GM21737 (cell line): ENCODE results near the gene UBE2E2.

Experiments used
- ATAC-seq: cut with Tn5 transposase; IDR thresholded peaks from one replicate; pipeline ENCODE4 v1.9.1; 2021; ENCODE audit warnings: mild to moderate bottlenecking, moderate library complexity; ENCODE audit not compliant: unreplicated experiment

UBE2E2 gene

GRCh38 chr3:23272820-23273219 is 69.7 kb downstream of the UBE2E2 start:
- no peak for ATAC-seq

DNA sequence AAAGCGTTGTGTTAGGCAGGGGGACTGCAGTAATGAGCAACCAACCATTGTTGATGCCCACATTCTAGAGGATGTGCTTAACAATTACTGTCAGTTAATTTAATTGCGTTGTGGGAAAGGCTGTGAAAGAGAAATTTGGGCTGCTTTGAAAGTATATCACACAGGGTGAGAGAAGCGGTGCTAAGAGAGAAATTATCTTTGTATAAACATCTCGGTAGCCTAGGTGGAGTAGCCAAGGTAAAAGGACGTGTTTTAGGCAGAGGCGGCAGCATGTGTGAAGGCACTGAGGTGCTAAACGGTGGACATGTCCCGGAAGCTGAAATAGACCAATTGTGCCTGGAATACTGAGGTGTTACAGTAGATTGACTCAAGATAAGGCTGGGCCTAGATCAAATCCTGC is 71.9 kb downstream of the UBE2E2 start:
- no peak for ATAC-seq

GRCh38 chr3:23275814-23276213 is 72.7 kb downstream of the UBE2E2 start:
- ATAC-seq: no peak

- no peak for ATAC-seq
Measured at GRCh38 chr3:23276913-23277658, 74.0 kb downstream of the UBE2E2 start.

GRCh38 chr3:23277688-23278087 is 74.6 kb downstream of the UBE2E2 start:
- ATAC-seq: no peak

DNA sequence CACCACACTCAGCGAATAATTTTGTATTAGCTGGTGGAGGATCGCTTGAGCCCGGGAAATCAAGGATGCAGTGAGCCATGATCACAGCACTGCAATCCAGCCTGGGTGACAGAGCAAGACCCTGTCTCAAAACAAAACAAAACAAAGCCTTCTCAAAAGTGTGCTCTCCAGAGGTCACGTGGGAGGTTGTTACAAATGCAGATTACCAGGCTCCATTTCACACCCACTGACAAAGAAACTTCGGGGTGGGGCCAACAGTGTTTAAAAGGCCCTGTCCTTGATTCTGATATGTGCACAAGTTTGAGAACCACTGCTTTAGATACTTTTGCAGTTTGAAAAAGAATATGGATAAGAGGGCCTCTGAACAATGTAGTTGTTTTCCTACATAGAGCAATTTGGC is 80.5 kb downstream of the UBE2E2 start:
- ATAC-seq: no peak

- no peak for ATAC-seq
Measured at GRCh38 chr3:23288286-23288685, 85.2 kb downstream of the UBE2E2 start.

- no peak for ATAC-seq
Measured at GRCh38 chr3:23288715-23289114, 85.6 kb downstream of the UBE2E2 start.

DNA sequence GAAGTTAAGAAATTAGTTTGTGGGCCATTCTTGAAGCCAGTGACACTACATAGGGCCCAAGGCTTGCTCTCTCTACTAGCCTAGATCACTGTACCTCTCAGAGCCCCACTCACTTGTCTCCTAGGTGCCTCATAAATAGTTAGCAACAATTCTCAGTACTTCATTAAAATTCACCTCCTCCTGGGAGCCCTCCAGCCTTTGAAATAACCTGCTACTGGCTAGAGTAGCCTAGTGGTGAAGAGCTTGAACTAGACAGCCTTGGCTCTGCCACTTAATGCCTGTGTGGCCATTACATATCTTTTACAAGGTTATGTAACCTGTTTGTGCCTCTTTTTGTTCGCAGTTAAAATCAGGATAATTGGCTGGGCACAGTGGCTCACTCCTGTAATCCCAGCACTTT is 89.3 kb downstream of the UBE2E2 start:
- no peak for ATAC-seq

DNA sequence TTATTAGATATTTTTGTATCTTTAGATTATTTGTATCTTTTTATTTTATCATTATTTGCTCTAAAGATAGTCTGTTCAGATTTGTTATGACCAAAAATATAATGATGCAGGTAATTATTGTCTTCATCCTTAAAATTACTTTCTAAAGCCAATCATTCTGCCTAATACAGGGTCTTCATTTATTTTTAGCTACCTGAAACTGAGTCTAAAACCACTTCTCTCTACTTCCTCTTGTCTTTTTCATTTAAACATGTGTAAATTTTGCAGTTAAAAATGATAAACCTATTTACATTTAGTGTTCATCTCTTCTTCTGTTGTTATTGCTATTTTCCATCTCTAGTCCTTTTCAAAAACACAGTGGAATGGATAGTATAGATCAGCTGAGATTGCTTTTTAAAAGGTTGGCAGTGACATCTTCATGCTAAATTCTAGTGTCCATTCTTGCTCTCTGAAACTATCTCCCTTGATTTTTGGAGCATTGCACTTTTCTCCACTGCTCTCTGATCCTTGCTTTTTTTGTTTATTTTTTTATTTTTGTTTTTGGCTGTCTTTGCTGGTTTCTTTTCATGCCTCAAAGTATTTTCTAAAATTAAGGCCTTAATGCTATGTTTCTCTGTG is 91.8 kb downstream of the UBE2E2 start:
- no peak for ATAC-seq

DNA sequence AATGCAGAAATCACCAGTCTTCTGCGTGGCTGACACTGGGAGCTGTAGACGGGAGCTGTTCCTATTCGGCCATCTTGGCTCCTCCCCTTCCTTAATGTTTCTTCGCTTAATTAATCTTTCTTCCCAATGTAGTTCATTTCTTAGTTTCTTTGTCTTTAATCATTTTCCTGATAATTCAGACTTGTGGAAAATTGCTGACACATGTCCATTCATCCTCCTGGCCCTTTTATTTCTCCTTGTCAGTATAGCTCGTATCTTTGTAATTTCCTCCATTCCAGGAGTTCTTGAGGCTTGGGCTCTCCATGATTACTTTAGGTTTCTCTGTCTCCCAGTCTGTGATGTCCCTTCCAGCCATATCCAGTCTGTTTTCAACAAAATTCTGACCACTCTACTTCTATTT is 98.7 kb downstream of the UBE2E2 start:
- no peak for ATAC-seq

GRCh38 chr3:23302271-23302670 is 99.1 kb downstream of the UBE2E2 start:
- ATAC-seq: no peak

GRCh38 chr3:23303601-23304217 is 100.6 kb downstream of the UBE2E2 start:
- no peak for ATAC-seq

GRCh38 chr3:23304424-23304823 is 101.3 kb downstream of the UBE2E2 start:
- ATAC-seq: no peak

DNA sequence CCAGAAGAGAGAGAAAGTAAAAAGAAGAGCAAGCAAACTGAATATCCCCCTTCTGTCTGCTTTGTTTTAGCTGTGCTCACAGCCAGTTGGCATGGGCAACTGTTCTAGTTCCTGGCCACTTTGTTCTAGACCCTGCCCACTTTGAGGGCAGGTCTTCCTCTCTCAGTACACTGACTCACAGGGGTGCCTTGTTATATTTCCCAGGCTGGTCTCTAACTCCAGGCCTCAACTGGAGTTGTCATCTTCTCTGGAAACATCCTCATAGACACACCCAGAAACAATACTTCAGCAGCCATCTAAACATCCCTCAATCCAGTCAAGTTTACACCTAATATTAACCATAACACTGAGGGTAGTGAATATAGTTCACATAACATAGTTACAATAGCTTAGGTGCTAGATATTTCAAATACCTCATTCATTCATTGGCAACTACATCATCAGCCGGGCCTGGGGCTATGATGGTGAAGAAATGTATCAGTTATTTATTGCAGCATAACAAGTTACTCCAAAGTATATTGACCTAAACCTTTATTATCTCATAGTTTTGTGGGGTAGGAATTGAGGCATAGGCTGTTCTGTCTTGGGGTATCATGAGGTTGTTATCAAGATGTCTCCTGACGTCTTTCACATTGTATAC is 106.0 kb downstream of the UBE2E2 start:
- no peak for ATAC-seq

DNA sequence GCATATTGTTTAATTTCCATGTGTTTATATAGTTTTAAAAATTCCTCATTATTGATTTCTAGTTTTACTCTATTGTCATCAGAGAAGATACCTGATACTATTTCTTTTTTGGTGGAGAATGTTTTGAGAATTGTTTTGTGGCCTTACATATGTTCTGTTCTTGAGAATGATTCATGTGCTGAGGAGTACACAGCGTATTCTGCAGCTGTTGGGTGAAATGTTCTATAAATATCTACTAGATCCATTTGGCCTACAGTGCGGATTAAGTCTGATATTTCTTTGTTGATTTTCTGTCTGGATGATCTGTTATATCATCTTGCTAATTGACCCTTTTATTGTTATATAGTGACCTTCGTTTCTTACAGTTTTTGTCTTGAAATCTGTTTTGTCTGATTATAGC is 109.7 kb downstream of the UBE2E2 start:
- no peak for ATAC-seq

GRCh38 chr3:23314981-23315762 is 112.0 kb downstream of the UBE2E2 start:
- no peak for ATAC-seq

GRCh38 chr3:23316924-23317323 is 113.8 kb downstream of the UBE2E2 start:
- no peak for ATAC-seq

DNA sequence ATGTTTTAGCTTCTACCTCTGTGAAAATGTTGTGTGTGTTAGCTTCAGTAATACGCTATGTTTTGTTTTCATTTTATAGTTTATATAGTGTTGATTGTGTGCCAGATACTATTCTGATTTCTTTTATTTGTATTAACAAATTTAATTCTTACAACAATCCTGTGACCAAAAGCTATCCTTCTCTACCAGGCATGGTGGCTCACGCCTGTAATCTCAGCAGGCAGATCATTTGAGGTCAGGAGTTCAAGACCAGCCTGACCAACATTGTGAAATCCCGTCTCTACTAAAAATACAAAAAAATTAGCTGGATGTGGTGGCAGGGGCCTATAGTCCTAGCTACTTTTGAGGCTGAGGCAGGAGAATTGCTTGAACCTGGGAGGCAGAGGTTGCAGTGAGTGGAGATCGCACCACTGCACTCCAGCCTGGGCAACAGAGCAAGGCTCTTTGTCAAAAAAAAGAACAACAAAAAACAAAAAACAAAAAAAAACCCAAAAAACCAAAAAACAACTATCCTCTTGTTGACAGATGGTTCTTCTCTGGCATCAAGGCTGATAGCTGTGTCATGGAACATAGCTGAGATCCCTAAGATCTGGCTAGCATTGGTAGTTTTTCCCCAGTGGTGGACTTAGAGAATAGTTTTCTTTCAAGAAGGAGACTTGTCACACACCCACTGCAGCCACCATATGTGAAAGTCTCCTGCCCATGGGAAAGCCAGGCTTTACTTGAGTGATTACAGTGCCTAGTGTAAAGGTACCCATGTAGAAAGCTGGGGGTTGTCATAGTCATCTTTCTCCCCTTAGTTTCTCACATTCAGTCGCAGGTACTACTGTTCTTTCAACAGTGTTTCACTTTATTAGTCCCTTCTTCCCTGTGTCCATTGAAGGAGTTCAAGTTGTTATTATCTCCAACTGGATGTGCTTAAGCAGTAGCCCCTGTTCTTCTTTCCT is 116.5 kb downstream of the UBE2E2 start:
- no peak for ATAC-seq
